ENCODE measurements around the gene FGF1. TPM values are rescaled to one million over a fixed set of nuclear protein-coding genes. Genes with fewer than 3 reads are reported as not detected.

The FGF1 gene
- total and polyA plus RNA-seq, 2 donors (not counting 1 experiment from before 2014, with no cell fraction given), result not detected

- DNase-seq, result no peak
- no peaks in the 10 kb centered on the region for H3K79me2 ChIP-seq (ENCODE audit: control insufficient read depth, insufficient read depth, low read length)
- no peak overlapping the region for H3K4me2 ChIP-seq (replicated peaks; ENCODE audit: low read depth, low read length, poor library complexity, severe bottlenecking)
- CTCF ChIA-PET, result no interaction called here
- no peak overlapping the region for H3K9ac ChIP-seq (ENCODE audit: low read length)
- H4K20me1 ChIP-seq (ENCODE audit: control insufficient read depth, insufficient read depth, low read length, poor library complexity, severe bottlenecking), result no peaks in the 10 kb centered on the region
- no peak overlapping the region for H3K27ac Mint-ChIP-seq
- H2AFZ ChIP-seq (ENCODE audit: insufficient read depth, low read depth, low read length, poor library complexity, severe bottlenecking), result no peak overlapping the region
- H3K4me3 Mint-ChIP-seq, result no peak overlapping the region
- no peak for TF ChIP-seq EZH2 (IDR thresholded peaks at IDR 0.05; ENCODE audit: borderline replicate concordance, insufficient read depth, low read depth, low read length, poor library complexity, severe bottlenecking)
- TF ChIP-seq CTCF (IDR thresholded peaks at IDR 0.05), result no peak
- WGBS (ENCODE audit: insufficient coverage), result no CpG with 5 or more reads among the region's 2 CpGs
- H3K27ac ChIP-seq (ENCODE audit: low read length in 2 of 2), result no peak overlapping the region
- POLR2A ChIA-PET, result no interaction called here
- H3K4me1 ChIP-seq (ENCODE audit: control insufficient read depth in 2 of 2, insufficient read depth in 2 of 2, low read length in 2 of 2), result no peaks in the 10 kb centered on the region
- H3K4me3 ChIP-seq (ENCODE audit: control extremely low read depth in 1 of 5, extremely low read depth in 1 of 5, insufficient read depth in 1 of 5, low read depth in 2 of 5, low read length in 4 of 5), result no peak overlapping the region
- ATAC-seq (ENCODE audit: low read depth), result no peak
- peaks cover 47% of the 10 kb centered on the region for H3K27me3 Mint-ChIP-seq
- H3K9me3 ChIP-seq (ENCODE audit: control extremely low read depth in 1 of 3, control insufficient read depth in 2 of 3, insufficient read depth in 1 of 3, low read length in 2 of 3), result no peaks in the 10 kb centered on the region
- H3K36me3 ChIP-seq (replicated peaks in 1 of 2; ENCODE audit: control extremely low read depth in 1 of 2, control insufficient read depth in 1 of 2, extremely low read depth in 1 of 2, insufficient read depth in 2 of 2, low read length in 1 of 2), result no peaks in the 10 kb centered on the region
- no peaks in the 10 kb centered on the region for H3K9me3 Mint-ChIP-seq (ENCODE audit: insufficient read depth)
- H3K4me1 Mint-ChIP-seq, result no peaks in the 10 kb centered on the region
- intact Hi-C loops (cut with micrococcal nuclease), result no loop called here
- no peaks in the 10 kb centered on the region for H3K27me3 ChIP-seq (replicated peaks in 1 of 4; ENCODE audit: control extremely low read depth in 1 of 4, control insufficient read depth in 3 of 4, insufficient read depth in 4 of 4, low read length in 3 of 4)
Measured at GRCh38 chr5:142661143-142661542, 24.7 kb downstream of the FGF1 start.

- ChIA-PET CTCF (no interaction called here), POLR2A (no interaction called here)
- Histone ChIP-seq H3K4me1 (ENCODE audit: control insufficient read depth in 2 of 2, insufficient read depth in 2 of 2, low read length in 2 of 2) (no peaks in the 10 kb centered on the region), H3K27me3 (replicated peaks in 1 of 4; ENCODE audit: control extremely low read depth in 1 of 4, control insufficient read depth in 3 of 4, insufficient read depth in 4 of 4, low read length in 3 of 4) (peaks cover 0 to under 1% (median 0%) of the 10 kb centered on the region in 4 experiments), H2AFZ (ENCODE audit: insufficient read depth, low read depth, low read length, poor library complexity, severe bottlenecking) (no peak overlapping the region), H3K9me3 (ENCODE audit: control extremely low read depth in 1 of 3, control insufficient read depth in 2 of 3, insufficient read depth in 1 of 3, low read length in 2 of 3) (no peaks in the 10 kb centered on the region), H3K9ac (ENCODE audit: low read length) (no peak overlapping the region), H4K20me1 (ENCODE audit: control insufficient read depth, insufficient read depth, low read length, poor library complexity, severe bottlenecking) (no peaks in the 10 kb centered on the region), H3K4me2 (replicated peaks; ENCODE audit: low read depth, low read length, poor library complexity, severe bottlenecking) (no peak overlapping the region), H3K36me3 (replicated peaks in 1 of 2; ENCODE audit: control extremely low read depth in 1 of 2, control insufficient read depth in 1 of 2, extremely low read depth in 1 of 2, insufficient read depth in 2 of 2, low read length in 1 of 2) (no peaks in the 10 kb centered on the region), H3K4me3 (ENCODE audit: control extremely low read depth in 1 of 5, extremely low read depth in 1 of 5, insufficient read depth in 1 of 5, low read depth in 2 of 5, low read length in 4 of 5) (no peak overlapping the region), H3K27ac (ENCODE audit: low read length in 2 of 2) (no peak overlapping the region), H3K79me2 (ENCODE audit: control insufficient read depth, insufficient read depth, low read length) (no peaks in the 10 kb centered on the region)
- no peak overlapping the region for H3K27ac Mint-ChIP-seq
- peaks cover 49% of the 10 kb centered on the region for H3K27me3 Mint-ChIP-seq
- no peak overlapping the region for H3K4me3 Mint-ChIP-seq
- TF ChIP-seq EZH2 (IDR thresholded peaks at IDR 0.05; ENCODE audit: borderline replicate concordance, insufficient read depth, low read depth, low read length, poor library complexity, severe bottlenecking), result no peak
- no peak for TF ChIP-seq CTCF (IDR thresholded peaks at IDR 0.05)
- H3K9me3 Mint-ChIP-seq (ENCODE audit: insufficient read depth), result no peaks in the 10 kb centered on the region
- no peak for DNase-seq
- intact Hi-C loops (cut with micrococcal nuclease), result no loop called here
- H3K4me1 Mint-ChIP-seq, result no peaks in the 10 kb centered on the region
- ATAC-seq (ENCODE audit: low read depth), result no peak
Measured at GRCh38 chr5:142660731-142661130, 25.2 kb downstream of the FGF1 start.
